HepG2 (cell line): ENCODE data around the gene STK36. TPM values are rescaled to one million over a fixed set of nuclear protein-coding genes. Genes with fewer than 3 reads are reported as not detected.

Experiments
- NONO ChIP-seq, 2 experiments: fragments of 450-650 bp in 1 of 2; sonication (generic) in 1 of 2; formaldehyde crosslinking in 1 of 2; IDR thresholded peaks in 1 of 2; conservative IDR thresholded peaks in 1 of 2; 2 replicates each; pipeline versions ENCODE4 v1.6.1 to v1.8.0; 2017 to 2022; ENCODE audit warnings: mild to moderate bottlenecking in 1 of 2, missing genetic modification reagents in 1 of 2, moderate library complexity in 1 of 2
- PRMT3 ChIP-seq: sonication (generic); formaldehyde crosslinking; IDR thresholded peaks from 2 replicates; pipeline ENCODE4 v1.8.1; 2022; ENCODE audit warnings: low read depth, mild to moderate bottlenecking, moderate library complexity, missing genetic modification reagents, borderline replicate concordance
- THAP11 ChIP-seq: IDR thresholded peaks from 2 replicates; pipeline ENCODE4 v1.6.1; 2016; ENCODE audit warnings: missing biosample characterization, missing genetic modification reagents
- U2AF2 ChIP-seq: fragments of 200-400 bp; formaldehyde crosslinking; IDR thresholded peaks from 2 replicates; pipeline ENCODE4 v1.6.1; 2017; ENCODE audit warnings: low read depth, mild to moderate bottlenecking, low read length
- ZNF12 ChIP-seq: sonication (generic); formaldehyde crosslinking; IDR thresholded peaks from 2 replicates; pipeline ENCODE4 v1.5.0; 2020; ENCODE audit warnings: missing genetic modification reagents
- ZNF20 ChIP-seq: sonication (generic); formaldehyde crosslinking; IDR thresholded peaks from 2 replicates; pipeline ENCODE4 v1.4.0; 2020; ENCODE audit warnings: mild to moderate bottlenecking, moderate library complexity, missing genetic modification reagents
- ZNF207 ChIP-seq: fragments of 450-650 bp; IDR thresholded peaks from 2 replicates; pipeline ENCODE4 v1.6.1; 2016; ENCODE audit warnings: antibody characterized with exemption, borderline replicate concordance
- ZNF317 ChIP-seq: sonication (generic); formaldehyde crosslinking; IDR thresholded peaks from 2 replicates; pipeline ENCODE4 v1.5.0; 2020; ENCODE audit warnings: mild to moderate bottlenecking, missing genetic modification reagents
- ZNF354B ChIP-seq: sonication (generic); formaldehyde crosslinking; IDR thresholded peaks from 2 replicates; pipeline ENCODE4 v1.8.0; 2022; ENCODE audit warnings: mild to moderate bottlenecking, missing genetic modification reagents
- ZNF563 ChIP-seq: sonication (generic); formaldehyde crosslinking; IDR thresholded peaks from 2 replicates; pipeline ENCODE4 v1.8.0; 2022; ENCODE audit warnings: mild to moderate bottlenecking, moderate library complexity, missing genetic modification reagents
- ZZZ3 ChIP-seq: sonication (generic); formaldehyde crosslinking; IDR thresholded peaks from 2 replicates; pipeline ENCODE4 v1.4.0; 2020; ENCODE audit warnings: missing genetic modification reagents, mild to moderate bottlenecking, borderline replicate concordance
- polyA plus RNA-seq, 8 experiments: library from polyadenylated mRNA; depleted of rRNA in 3 of 8; stranded (reverse) in 7 of 8; unstranded in 1 of 8; fragments of >200 nt; fragmentation: Illumina TruSeq in 4 of 8; extraction: Trizol in 4 of 8; gene quantifications; 2 replicates each; pipeline versions ENCODE4 v1.2.1 to v1.2.3, GENCODE V29; 2011 to 2016; ENCODE audit warnings: low read depth in 4 of 8, missing spikeins in 1 of 8, mixed read lengths in 1 of 8; ENCODE audit not compliant: insufficient read depth in 1 of 8
- total RNA-seq, 5 experiments: library from RNA; depleted of rRNA; stranded (reverse); fragments of >200 nt; fragmentation: Illumina TruSeq; extraction: Trizol; gene quantifications; 2 replicates each; pipeline ENCODE4 v1.2.3, GENCODE V29; 2016; ENCODE audit warnings: low read depth in 1 of 5
- TF ChIP-seq, protein P1 (sequence below): sonication (generic); formaldehyde crosslinking; IDR thresholded peaks from 2 replicates; pipeline ENCODE4 v1.8.1; 2023; ENCODE audit warnings: mild to moderate bottlenecking, moderate library complexity, missing genetic modification reagents
- TF ChIP-seq, protein P2 (sequence below): sonication (generic); formaldehyde crosslinking; IDR thresholded peaks from 2 replicates; pipeline ENCODE4 v1.4.0; 2020; ENCODE audit warnings: missing genetic modification reagents, mild to moderate bottlenecking, borderline replicate concordance
- TF ChIP-seq, protein P3 (sequence below): sonication (generic); formaldehyde crosslinking; IDR thresholded peaks from 2 replicates; pipeline ENCODE4 v1.4.0; 2020; ENCODE audit warnings: missing genetic modification reagents
- TF ChIP-seq, protein P4 (sequence below): sonication (generic); formaldehyde crosslinking; conservative IDR thresholded peaks from 2 replicates; pipeline ENCODE4 v1.5.0; 2020; ENCODE audit warnings: missing genetic modification reagents
- TF ChIP-seq, protein P5 (sequence below): sonication (generic); formaldehyde crosslinking; IDR thresholded peaks from 2 replicates; pipeline ENCODE4 v1.5.0; 2020; ENCODE audit warnings: mild to moderate bottlenecking, missing genetic modification reagents
- TF ChIP-seq, protein P6 (sequence below): sonication (generic); formaldehyde crosslinking; IDR thresholded peaks from 2 replicates; pipeline ENCODE4 v1.5.1; 2020; ENCODE audit warnings: mild to moderate bottlenecking, missing genetic modification reagents, moderate library complexity

STK36 gene
- total and polyA plus RNA-seq, 2 of the 13 experiments (the other 11 are each of a cell fraction or from before 2014, with no cell fraction given) = 45.9 to 83.5 TPM

DNA sequence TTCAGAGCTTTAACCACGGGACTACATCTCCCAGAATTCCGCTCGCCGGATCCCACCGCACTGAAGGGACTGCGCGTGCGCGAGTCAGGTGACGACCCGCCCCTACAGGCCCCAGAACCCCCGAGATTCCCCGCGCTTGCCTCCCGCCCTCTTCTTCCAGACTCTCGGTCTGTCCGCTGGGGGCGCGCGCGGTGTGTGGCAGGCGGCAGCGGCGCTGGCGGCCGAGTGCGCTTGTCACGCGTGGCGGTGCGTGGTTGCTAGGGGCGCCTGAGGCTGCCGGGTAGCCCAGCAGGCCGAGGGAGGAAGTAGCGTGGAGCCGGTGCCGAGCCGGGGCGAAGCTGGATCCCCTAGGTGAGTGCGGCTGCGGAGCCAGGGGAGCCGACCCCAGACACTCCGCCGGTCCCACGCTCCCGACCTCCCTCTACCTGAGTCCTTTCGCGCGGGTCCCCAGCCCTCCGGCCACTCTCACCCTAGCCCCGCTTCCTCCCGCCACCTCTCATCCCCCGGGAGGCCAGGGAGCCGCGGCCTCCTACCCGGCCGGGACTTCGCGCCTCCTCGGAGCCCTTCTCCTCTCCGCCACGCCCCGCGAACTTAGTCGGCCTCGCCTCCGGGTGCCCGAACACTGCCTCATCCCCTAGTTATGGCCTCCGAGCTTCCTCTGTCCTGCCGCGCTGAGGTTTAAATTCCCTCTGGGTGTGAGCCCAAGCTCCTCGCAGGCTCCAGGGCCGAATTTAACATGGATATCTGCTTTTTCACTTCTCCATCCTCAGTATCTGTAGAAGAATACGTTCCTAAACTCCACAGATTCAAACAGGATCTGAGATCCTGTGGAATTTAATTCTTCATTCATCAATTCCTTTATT is 39.0 kb downstream of the STK36 start, which contains the start of gene TTLL4 (continued):
- TF ChIP-seq, protein P1, sequence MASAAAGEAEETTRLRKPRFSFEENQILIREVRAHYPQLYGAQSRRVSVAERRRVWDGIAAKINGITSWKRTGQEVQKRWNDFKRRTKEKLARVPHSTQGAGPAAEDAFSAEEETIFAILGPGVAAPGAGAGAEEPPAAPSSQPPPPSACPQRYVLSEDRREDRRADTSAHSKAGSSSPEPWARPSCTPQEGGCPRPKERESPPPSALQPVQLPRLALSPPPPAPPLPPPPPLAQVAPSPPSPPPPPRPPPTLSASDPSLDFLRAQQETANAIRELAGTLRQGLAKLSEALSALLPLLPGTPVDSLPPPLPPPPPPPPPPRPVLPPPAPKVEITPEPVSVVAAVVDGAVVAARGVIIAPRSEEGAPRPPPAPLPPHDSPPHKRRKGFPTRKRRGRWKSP (CRISPR knock-in tag) = peak; percentile 87; the same call in 1 of the 2 replicates
- TF ChIP-seq NONO (IDR thresholded peaks at IDR 0.05) (no peak), NONO (CRISPR knock-in tag; conservative IDR thresholded peaks at IDR 0.05) (peak; percentile 98), ZNF207 (no peak), ZNF12 (CRISPR knock-in tag) (peak; percentile 60; the same call in 1 of the 2 replicates), THAP11 (CRISPR knock-in tag) (peak; percentile 98), ZNF354B (0 out of 2 replicates have a peak, but pooled peaks have one; percentile 9), U2AF2 (0 out of 2 replicates have a peak, but pooled peaks have one; percentile 37), ZNF317 (CRISPR knock-in tag) (peak; percentile 86), ZNF20 (peak; percentile 77; the same call in 1 of the 2 replicates), PRMT3 (CRISPR knock-in tag) (no peak), ZNF563 (CRISPR knock-in tag) (peak; percentile 95), ZZZ3 (peak; percentile 85; the same call in 1 of the 2 replicates)
- TF ChIP-seq, protein P2, sequence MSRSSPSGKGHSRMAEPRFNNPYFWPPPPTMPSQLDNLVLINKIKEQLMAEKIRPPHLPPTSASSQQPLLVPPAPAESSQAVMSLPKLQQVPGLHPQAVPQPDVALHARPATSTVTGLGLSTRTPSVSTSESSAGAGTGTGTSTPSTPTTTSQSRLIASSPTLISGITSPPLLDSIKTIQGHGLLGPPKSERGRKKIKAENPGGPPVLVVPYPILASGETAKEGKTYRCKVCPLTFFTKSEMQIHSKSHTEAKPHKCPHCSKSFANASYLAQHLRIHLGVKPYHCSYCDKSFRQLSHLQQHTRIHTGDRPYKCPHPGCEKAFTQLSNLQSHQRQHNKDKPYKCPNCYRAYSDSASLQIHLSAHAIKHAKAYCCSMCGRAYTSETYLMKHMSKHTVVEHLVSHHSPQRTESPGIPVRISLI = peak; percentile 70; the same call in 1 of the 2 replicates
- TF ChIP-seq, protein P3, sequence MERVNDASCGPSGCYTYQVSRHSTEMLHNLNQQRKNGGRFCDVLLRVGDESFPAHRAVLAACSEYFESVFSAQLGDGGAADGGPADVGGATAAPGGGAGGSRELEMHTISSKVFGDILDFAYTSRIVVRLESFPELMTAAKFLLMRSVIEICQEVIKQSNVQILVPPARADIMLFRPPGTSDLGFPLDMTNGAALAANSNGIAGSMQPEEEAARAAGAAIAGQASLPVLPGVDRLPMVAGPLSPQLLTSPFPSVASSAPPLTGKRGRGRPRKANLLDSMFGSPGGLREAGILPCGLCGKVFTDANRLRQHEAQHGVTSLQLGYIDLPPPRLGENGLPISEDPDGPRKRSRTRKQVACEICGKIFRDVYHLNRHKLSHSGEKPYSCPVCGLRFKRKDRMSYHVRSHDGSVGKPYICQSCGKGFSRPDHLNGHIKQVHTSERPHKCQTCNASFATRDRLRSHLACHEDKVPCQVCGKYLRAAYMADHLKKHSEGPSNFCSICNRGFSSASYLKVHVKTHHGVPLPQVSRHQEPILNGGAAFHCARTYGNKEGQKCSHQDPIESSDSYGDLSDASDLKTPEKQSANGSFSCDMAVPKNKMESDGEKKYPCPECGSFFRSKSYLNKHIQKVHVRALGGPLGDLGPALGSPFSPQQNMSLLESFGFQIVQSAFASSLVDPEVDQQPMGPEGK (CRISPR knock-in tag) = peak; percentile 86
- TF ChIP-seq, protein P4, sequence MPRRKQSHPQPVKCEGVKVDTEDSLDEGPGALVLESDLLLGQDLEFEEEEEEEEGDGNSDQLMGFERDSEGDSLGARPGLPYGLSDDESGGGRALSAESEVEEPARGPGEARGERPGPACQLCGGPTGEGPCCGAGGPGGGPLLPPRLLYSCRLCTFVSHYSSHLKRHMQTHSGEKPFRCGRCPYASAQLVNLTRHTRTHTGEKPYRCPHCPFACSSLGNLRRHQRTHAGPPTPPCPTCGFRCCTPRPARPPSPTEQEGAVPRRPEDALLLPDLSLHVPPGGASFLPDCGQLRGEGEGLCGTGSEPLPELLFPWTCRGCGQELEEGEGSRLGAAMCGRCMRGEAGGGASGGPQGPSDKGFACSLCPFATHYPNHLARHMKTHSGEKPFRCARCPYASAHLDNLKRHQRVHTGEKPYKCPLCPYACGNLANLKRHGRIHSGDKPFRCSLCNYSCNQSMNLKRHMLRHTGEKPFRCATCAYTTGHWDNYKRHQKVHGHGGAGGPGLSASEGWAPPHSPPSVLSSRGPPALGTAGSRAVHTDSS (CRISPR knock-in tag) = no peak
- TF ChIP-seq, protein P5, sequence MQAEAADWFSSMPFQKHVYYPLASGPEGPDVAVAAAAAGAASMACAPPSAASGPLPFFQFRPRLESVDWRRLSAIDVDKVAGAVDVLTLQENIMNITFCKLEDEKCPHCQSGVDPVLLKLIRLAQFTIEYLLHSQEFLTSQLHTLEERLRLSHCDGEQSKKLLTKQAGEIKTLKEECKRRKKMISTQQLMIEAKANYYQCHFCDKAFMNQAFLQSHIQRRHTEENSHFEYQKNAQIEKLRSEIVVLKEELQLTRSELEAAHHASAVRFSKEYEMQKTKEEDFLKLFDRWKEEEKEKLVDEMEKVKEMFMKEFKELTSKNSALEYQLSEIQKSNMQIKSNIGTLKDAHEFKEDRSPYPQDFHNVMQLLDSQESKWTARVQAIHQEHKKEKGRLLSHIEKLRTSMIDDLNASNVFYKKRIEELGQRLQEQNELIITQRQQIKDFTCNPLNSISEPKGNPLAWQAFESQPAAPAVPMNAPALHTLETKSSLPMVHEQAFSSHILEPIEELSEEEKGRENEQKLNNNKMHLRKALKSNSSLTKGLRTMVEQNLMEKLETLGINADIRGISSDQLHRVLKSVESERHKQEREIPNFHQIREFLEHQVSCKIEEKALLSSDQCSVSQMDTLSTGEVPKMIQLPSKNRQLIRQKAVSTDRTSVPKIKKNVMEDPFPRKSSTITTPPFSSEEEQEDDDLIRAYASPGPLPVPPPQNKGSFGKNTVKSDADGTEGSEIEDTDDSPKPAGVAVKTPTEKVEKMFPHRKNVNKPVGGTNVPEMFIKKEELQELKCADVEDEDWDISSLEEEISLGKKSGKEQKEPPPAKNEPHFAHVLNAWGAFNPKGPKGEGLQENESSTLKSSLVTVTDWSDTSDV (CRISPR knock-in tag) = peak; percentile 92; the same call in 1 of the 2 replicates
- TF ChIP-seq, protein P6, sequence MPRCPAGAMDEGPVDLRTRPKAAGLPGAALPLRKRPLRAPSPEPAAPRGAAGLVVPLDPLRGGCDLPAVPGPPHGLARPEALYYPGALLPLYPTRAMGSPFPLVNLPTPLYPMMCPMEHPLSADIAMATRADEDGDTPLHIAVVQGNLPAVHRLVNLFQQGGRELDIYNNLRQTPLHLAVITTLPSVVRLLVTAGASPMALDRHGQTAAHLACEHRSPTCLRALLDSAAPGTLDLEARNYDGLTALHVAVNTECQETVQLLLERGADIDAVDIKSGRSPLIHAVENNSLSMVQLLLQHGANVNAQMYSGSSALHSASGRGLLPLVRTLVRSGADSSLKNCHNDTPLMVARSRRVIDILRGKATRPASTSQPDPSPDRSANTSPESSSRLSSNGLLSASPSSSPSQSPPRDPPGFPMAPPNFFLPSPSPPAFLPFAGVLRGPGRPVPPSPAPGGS (CRISPR knock-in tag) = peak; percentile 92
